ENCODE results near the gene CAMLG. TPM values are rescaled to one million over a fixed set of nuclear protein-coding genes. Genes with fewer than 3 reads are reported as not detected.

CAMLG gene
- 22.7 to 30.0 TPM (median 28.3 TPM) in 5 replicates for total RNA-seq (2022; extraction: Qiagen RNA extraction; ENCODE audit: low read depth)

GRCh38 chr5:134738133-134738962 is at the start of gene CAMLG:
CAMLG (plus strand) TSS chr5:134738548; CDS start chr5:134738621, 73 bp downstream.

DNA sequence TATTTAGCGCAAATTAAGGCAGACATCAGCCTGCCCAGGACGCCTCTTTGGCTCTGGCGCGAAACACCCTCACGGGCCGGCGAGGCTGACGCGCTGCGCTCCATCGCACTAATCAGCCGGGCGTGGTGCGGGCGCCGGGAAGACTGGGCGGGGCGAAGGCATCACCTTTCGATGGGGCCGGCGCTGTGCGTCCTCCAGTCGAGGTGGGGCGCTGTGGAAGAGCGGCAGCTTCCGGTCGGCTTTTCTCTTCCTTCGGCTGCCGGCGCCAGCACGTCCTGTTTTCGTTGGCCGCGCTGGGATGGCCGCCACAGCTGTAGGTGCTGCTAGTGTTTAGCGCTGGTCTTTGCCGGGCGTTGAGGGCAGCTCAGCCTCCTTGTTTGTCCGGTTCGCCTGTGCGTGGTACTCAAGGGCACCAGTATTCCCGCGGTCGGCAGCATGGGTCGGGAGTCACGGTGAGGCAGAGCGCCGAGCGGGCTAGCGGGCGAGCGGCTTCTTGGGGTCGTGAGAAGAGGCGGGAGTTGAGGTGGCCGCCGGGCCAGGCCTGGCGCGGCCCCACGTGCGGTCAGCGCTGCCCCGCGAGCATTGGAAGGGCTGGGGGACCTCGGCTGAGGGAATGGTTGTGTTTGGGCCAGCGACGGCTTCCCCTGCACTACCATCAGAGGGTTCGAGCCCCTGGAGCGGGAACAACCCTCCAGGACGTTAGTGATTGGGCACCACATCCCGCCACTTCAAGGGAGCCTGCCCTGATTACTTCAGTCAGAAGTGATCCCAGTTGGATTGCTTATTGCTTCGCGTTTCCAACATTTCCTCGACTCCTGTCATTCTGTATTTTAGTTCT is 20.4 kb downstream of the CAMLG start, which contains the start of gene DDX46:
Gene DDX46 (plus strand): TSS at position 276 of the 838 bp plus-strand sequence. CDS start 160 bp downstream, at position 436.

Other genes with a start within 250 kb of the CAMLG start
- 25.0 to 33.3 TPM (median 27.8 TPM) in 5 replicates for gene JADE2, start 212.9 kb upstream of the CAMLG start, total RNA-seq (2022; extraction: Qiagen RNA extraction; ENCODE audit: low read depth)
- gene SAR1B, start 105.7 kb upstream of the CAMLG start, total RNA-seq (2022; extraction: Qiagen RNA extraction; ENCODE audit: low read depth) = 48.0 to 66.3 TPM (median 57.6 TPM) in 5 replicates
- 13.2 to 18.3 TPM (median 16.9 TPM) in 5 replicates for gene SEC24A, start 89.8 kb upstream of the CAMLG start, total RNA-seq (2022; extraction: Qiagen RNA extraction; ENCODE audit: low read depth)
- gene DDX46, start 20.2 kb downstream of the CAMLG start, total RNA-seq (2022; extraction: Qiagen RNA extraction; ENCODE audit: low read depth) = 57.2 to 74.3 TPM (median 71.3 TPM) in 5 replicates
- gene C5orf24, start 107.4 kb downstream of the CAMLG start, total RNA-seq (2022; extraction: Qiagen RNA extraction; ENCODE audit: low read depth) = 19.8 to 30.3 TPM (median 27.0 TPM) in 5 replicates
- 47.5 to 57.1 TPM (median 51.1 TPM) in 5 replicates for gene TXNDC15, start 135.8 kb downstream of the CAMLG start, total RNA-seq (2022; extraction: Qiagen RNA extraction; ENCODE audit: low read depth)
- 10.1 to 13.4 TPM (median 10.7 TPM) in 5 replicates for gene PCBD2, start 166.6 kb downstream of the CAMLG start, total RNA-seq (2022; extraction: Qiagen RNA extraction; ENCODE audit: low read depth)
- gene CATSPER3, start 229.4 kb downstream of the CAMLG start, total RNA-seq (2022; extraction: Qiagen RNA extraction; ENCODE audit: low read depth) = 0.17 to 0.63 TPM (median 0.47 TPM) in 5 replicates